NCI-H187 treated with DMSO at 0.1 percent for 48 hours (cell line): Measurements from ENCODE around the gene GGTA1.
A peak's percentile ranks its signal among the peaks of the same experiment; 100 is the strongest.
"Not testable (repeated sequence)": the region's sequence is repeated elsewhere in the genome, so short reads cannot be mapped to it uniquely, and the experiment has no call there.

Source experiments
- DNase-seq: peaks from one replicate; lab custom pipeline; 2025; lab: John Stamatoyannopoulos, UW

The GGTA1 gene

DNA sequence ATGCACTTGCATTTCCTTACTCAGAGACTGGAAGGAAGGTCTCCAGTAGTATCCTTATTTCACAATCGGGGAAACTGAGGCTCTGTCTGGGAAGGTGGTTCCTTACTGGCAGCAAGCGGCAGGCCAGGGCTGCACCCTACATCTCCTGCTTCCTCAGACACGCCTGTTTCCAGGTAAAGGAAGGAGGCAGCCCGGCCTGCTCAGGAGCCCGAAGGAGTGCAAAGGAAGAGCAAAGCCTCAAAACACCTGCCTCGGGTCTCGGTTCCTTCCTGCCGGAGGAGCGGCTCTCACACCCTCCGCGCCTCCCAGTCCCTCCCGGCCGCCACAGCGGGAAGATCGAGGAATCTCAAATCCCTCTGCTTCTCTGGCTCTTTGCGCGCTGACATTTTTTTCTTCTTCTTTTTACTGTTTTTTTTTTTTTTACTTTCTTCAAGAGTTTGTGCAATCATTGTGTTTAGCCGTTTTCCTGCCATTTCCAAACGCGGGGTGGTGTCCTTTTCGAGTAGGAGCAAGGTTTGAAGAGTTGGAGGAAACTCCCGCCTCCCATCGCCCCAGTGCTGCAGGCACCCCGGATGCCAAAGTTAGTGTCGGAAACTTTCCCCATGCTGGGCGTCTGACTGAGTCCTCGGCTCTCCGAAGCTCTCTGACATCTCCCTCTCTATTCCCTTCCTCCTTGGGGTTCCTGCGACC lies 1.0 kb downstream of the GGTA1 start:
- no peak for DNase-seq

- DNase-seq = peak; percentile 21
Observed at GRCh38 chr9:121498150-121498486, 1.5 kb downstream of the GGTA1 start.

DNA sequence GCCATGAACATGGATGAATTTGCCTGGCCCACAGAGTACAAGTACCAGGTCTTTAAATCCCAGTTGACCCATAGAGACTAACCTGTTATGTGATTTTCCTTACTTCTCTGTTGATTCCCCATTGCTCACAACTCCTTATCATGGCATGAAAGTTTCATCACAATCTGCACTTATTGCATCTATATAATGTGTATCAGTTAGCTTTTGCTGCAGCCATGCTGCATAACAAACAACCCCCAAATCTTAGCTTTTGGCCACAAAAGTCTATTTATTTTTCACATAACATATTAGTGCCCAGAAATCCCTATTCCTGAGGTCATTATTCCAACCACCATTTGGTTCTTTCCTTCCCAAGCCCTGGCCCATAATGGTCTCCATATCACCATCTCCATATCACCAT lies 3.7 kb downstream of the GGTA1 start:
- no peak for DNase-seq

- DNase-seq = no peak
Observed at GRCh38 chr9:121494192-121494591, 5.5 kb downstream of the GGTA1 start.

DNA sequence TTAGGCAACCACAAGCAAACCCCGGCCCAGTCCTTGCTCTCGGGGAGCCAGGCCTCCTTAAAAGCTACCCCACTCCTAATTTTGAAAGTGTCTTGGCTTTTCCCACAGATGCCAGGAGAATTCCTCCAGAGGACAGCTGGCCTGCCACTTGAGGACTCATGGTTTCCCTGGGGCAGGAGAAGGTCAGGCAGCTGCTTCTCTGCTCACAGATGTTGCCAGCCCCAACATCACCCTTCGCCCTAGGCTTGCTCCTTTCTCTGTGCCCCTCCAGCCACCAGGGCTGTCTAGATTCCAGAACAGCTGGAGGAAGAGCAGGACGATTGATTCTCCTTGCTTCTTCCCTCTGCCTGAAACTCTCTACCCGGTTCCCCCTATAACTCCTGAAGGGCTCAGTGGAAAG lies 8.5 kb downstream of the GGTA1 start:
- DNase-seq = no peak

DNA sequence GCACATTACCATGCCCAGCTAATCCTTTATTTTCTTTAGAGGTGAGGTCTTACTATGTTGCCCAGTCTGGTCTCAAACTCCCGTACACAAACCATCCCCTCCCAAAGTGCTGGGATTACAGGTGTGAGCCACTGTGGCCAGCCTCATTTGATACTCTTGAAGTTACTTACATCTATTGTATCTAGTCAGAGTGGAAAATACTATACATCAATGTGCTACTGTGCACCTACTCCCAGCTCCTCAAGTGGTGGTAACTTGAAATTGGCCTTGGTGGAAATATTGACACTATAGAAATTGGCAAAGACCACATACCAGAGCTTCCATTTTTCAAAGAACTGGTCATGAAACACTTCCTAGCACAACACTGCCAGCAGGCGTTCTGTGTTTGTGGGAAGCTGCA lies 10.3 kb downstream of the GGTA1 start:
- DNase-seq = no peak

GRCh38 chr9:121486043-121486442 lies 13.6 kb downstream of the GGTA1 start:
- DNase-seq = no peak

- DNase-seq = no peak
Observed at GRCh38 chr9:121485623-121486022, 14.0 kb downstream of the GGTA1 start.

- DNase-seq = no peak
Observed at GRCh38 chr9:121484651-121485446, 14.8 kb downstream of the GGTA1 start.

DNA sequence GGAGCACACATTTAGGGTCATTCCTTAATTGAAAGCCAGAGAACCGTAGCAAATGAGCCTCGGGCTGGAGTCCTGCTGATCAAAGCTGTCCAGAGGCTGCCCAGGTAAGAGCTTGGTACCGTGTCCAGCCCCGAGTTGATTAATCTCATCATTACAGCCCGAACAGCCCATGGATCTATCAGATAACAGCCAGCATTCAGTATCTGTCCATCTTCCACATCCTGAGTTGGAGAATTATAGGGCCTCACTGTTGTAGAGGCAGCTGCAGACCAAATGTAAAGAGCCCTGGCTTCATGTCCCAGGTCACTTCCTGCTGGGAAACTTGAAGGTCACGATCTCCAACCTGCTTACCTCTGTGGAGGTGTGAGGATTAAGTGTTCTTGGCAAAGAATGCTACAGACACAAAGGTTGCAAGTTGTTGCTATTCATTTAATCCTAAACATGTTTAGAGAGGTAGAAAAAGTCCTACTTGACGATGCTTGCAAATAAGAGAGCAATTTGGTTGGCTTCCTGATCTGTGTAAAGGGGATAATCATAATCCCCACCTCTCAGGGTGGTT lies 16.1 kb downstream of the GGTA1 start:
- no peak for DNase-seq

DNA sequence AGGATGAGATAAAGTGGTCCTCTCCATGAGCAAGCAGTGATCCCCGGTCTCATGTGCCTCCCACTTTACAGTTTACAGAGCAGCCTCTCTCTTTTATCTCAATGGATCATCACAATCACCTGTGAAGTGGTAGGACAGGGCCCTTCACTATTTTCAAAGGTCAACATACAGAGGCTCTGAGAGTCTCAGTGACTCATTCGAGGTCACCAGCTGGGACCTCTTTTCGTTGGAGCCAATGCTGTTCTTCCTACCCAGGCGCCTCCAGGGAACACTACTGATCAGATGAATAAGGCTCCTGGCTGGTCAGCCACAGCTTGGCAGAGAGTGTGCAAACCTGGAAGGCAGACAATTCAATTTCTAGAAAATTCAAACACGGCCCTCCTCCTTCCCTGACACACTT lies 16.6 kb downstream of the GGTA1 start:
- no peak for DNase-seq

GRCh38 chr9:121478816-121479676 lies 20.6 kb downstream of the GGTA1 start:
- no peak for DNase-seq

DNA sequence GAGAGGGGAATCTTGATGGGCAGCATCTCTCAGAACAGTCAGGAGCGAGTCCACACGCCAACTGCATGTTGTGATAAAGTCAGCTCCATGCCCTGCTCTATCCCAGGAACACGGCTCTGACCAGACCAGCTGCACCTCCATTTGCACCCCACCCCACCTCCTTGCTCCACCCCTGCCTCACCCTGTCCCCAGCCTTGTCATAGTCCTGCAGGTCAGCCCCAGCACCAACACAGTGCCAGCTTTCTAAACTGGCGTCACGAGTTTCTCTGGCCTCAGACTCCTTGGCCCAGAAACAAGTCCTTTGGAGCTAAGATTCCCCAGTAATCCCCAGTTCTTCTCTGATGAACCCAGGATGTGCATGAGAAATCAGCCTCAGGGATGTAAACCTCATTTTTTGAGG lies 23.5 kb downstream of the GGTA1 start:
- no peak for DNase-seq

DNA sequence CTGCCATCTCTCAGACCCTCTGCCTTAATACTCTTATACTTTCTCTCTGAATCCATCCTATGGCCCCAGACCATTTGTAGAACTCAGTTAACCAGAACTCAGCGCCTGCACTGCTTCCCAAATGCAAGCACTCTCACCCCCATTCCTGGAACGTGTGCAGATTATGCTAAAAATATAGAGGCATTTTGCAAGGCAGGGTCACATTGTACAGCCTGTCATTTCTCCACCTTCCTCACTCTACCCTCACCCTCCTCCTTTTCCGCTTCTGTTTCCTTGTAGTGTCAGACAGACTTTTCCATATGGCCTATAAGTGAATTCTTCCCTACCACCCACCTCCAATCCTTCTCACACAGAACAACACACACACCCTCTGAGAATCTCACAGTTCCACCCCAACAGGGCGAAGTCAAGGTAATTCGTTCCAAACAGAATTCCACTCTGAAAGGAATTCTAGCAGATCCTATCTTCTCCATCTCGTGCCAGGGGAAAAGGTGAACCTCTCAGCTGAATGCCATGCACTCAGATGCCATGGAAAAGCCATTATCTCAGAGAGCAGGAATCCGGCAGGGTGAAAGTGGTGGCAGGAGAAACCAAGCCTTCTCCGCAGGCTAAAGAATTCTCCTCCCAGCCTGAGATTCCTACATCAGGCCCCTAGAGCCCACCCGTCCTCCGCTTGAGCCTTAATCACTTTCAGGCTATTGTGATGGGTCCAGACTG lies 25.3 kb downstream of the GGTA1 start:
- DNase-seq = no peak

- no peak for DNase-seq
Observed at GRCh38 chr9:121473229-121473628, 26.4 kb downstream of the GGTA1 start.

DNA sequence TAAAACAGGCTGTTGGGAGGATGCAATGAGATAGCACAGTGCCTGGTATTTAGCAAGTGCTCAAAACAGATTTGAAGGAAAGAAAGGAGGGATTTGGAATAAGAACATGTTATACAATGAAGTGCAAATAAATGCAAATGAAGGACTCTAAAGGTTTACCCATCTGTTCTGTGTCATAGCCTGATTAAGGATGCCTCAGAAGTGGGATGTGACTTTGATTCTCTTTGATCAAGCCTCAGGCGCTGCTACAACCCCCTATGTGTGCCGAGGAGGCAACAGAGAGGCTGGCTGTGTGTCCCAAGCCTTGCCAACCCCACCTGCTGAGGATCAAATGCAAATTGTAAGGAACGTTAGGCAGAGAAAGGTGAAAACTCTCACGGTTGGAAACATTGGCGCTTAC lies 27.2 kb downstream of the GGTA1 start:
- DNase-seq = no peak

DNA sequence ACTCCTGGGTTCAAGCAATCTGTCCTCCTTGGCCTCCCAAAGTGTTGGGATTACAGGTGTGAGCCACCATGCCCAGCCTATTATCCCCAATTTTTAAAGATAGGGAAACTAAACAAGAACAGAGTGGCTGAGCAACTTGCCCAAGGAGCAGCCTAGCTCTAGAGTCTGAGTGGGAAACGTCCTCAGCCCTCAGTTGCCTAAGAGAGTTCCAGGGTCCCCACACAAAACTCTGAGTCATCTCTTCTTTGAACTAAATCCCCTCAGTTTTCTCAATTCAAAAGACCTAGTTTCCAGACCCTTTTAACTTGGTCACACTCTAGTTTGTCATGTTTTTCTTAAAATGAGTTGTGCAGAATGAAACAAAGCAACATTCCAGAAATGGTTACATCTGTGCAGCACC lies 33.5 kb downstream of the GGTA1 start:
- DNase-seq = no peak

DNA sequence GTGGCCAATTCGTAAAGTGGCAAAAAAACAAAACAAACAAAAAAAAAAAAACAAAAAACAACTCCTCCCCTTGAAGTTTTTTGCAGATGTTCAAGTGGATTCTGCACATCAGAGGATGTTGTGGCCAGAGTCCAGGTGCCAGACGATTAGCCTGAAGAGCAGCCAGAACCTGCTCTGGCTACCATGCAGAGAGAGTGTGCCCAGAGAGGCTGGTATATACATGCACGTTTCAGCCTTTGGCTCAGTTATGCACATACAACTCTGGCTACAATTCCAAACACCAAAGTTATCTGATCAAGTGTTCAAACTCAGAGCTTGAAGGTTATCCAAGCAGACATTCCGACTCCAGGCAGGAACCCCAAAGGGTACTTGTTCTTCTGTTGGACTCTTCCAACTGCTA lies 34.7 kb downstream of the GGTA1 start:
- DNase-seq = no peak

DNA sequence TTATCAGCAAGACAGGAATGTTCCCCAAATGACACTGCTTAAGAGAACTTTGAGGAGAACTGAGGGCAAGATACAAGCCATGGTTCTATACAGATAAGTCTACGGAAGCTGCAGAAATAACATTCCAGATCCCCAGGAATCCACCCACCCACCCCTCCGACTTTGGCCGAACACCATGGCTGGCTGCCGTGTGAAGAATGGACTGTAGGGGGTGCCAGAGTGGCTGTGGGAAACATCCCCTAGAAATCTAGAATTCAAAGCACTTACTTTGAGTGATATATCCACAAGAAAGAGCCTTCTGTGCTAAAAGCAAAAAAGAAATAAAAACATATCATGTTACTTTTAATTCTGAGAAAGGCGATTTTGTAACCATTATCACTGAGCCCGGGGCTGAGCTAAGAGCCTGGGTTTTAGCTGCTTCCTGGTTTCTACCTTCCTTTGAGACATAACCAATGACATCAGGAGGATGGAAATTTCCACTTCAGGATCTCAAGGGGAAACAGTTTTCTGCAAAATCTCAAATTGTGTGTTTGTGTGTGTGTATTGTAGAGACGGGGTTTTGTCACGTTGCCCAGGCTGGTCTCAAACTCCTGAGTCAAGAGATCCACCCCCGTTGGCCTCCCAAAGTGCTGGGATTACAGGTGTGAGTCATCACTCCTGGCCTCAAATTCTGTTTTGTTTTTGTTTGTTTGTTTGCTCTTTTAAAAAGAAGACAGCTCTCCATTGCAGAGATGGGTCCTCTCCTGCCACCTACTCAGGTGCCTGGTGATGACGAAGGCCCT lies 36.4 kb downstream of the GGTA1 start:
- no peak for DNase-seq

- no peak for DNase-seq
Observed at GRCh38 chr9:121459513-121459912, 40.1 kb downstream of the GGTA1 start.

- DNase-seq = not testable (repeated sequence)
Observed at GRCh38 chr9:121458449-121458848, 41.2 kb downstream of the GGTA1 start.
